Neural cell (in vitro differentiated cells): ENCODE measurements around the gene PPP1R9B. TPM values are rescaled to one million over a fixed set of nuclear protein-coding genes. Genes with fewer than 3 reads are reported as not detected.

Experiments
- H2AFZ ChIP-seq: fragments of 200-600, 300-800 bp; sonication (generic), shearing (Covaris generic); 2 replicates; pipeline ENCODE4 v1.6.0; 2014; ENCODE audit warnings: low read depth, mild to moderate bottlenecking, antibody characterized with exemption, low read length, moderate library complexity
- H3F3A ChIP-seq: fragments of 200-600 bp; shearing (Covaris generic); 2 replicates; pipeline ENCODE4 v1.6.1; 2016; ENCODE audit warnings: mild to moderate bottlenecking, moderate library complexity, mixed read lengths, antibody characterized with exemption, low read length; ENCODE audit not compliant: insufficient read depth, poor library complexity, severe bottlenecking
- H3K27ac ChIP-seq: fragments of 200-600, 300-800 bp; sonication (generic), shearing (Covaris generic); 2 replicates; pipeline ENCODE4 v1.5.1; 2014; ENCODE audit warnings: mild to moderate bottlenecking, low read length, moderate library complexity
- H3K27me3 ChIP-seq: fragments of 300-800, 200-600 bp; sonication (generic), shearing (Covaris generic); 2 replicates; pipeline ENCODE4 v1.6.0; 2014; ENCODE audit warnings: mild to moderate bottlenecking, low read depth, low read length, moderate library complexity; ENCODE audit not compliant: insufficient read depth
- H3K36me3 ChIP-seq: fragments of 300-800, 200-600 bp; sonication (generic), shearing (Covaris generic); 2 replicates; pipeline ENCODE4 v1.5.1; 2014; ENCODE audit warnings: mild to moderate bottlenecking, antibody characterized with exemption, low read length, moderate library complexity; ENCODE audit not compliant: insufficient read depth
- H3K4me2 ChIP-seq: fragments of 300-800, 200-600 bp; sonication (generic), shearing (Covaris generic); 2 replicates; pipeline ENCODE4 v1.6.0; 2014; ENCODE audit warnings: mild to moderate bottlenecking, low read length
- H3K4me3 ChIP-seq: fragments of 300-800, 200-600 bp; sonication (generic), shearing (Covaris generic); 2 replicates; pipeline ENCODE4 v1.5.1; 2014; ENCODE audit warnings: mild to moderate bottlenecking, low read length, moderate library complexity
- H3K79me2 ChIP-seq: fragments of 200-600 bp; shearing (Covaris generic); replicated peaks from 2 replicates; pipeline ENCODE4 v1.6.0; 2014; ENCODE audit warnings: mild to moderate bottlenecking, low read length, moderate library complexity; ENCODE audit not compliant: insufficient read depth
- H3K9ac ChIP-seq: fragments of 300-800, 200-600 bp; sonication (generic), shearing (Covaris generic); 2 replicates; pipeline ENCODE4 v1.6.1; 2016; ENCODE audit warnings: mild to moderate bottlenecking, low read length, mixed read lengths
- H3K9me2 ChIP-seq: fragments of 200-600 bp; shearing (Covaris generic); 2 replicates; pipeline ENCODE4 v1.6.1; 2016; ENCODE audit warnings: mild to moderate bottlenecking, low read length, mixed read lengths; ENCODE audit not compliant: insufficient read depth
- H3K9me3 ChIP-seq: fragments of 200-600, 300-800 bp; sonication (generic), shearing (Covaris generic); 2 replicates; pipeline ENCODE4 v1.6.1; 2016; ENCODE audit warnings: mild to moderate bottlenecking, mixed run types, low read length, moderate library complexity, mixed read lengths
- H4K20me1 ChIP-seq: fragments of 200-600 bp; shearing (Covaris generic); 2 replicates; pipeline ENCODE4 v1.6.1; 2016; ENCODE audit warnings: mild to moderate bottlenecking, mixed run types; ENCODE audit not compliant: insufficient read depth
- EP300 ChIP-seq: fragments of 450-650 bp; conservative IDR thresholded peaks from 2 replicates; pipeline ENCODE4 v1.6.1; 2014; ENCODE audit warnings: antibody characterized with exemption, mild to moderate bottlenecking, moderate library complexity; ENCODE audit not compliant: poor library complexity, severe bottlenecking
- EZH2 ChIP-seq: fragments of 200-600, 300-800 bp; shearing (Covaris generic), sonication (generic); IDR thresholded peaks from 2 replicates; pipeline ENCODE4 v1.6.1; 2014; ENCODE audit warnings: antibody characterized with exemption, low read length, borderline replicate concordance, mild to moderate bottlenecking; ENCODE audit not compliant: insufficient read depth, poor library complexity, severe bottlenecking
- MXI1 ChIP-seq: fragments of 450-650 bp; conservative IDR thresholded peaks from 2 replicates; pipeline ENCODE4 v1.6.1; 2014; ENCODE audit warnings: antibody characterized with exemption, mild to moderate bottlenecking; ENCODE audit not compliant: poor library complexity, severe bottlenecking
- POLR2AphosphoS5 ChIP-seq: IDR thresholded peaks from 2 replicates; pipeline ENCODE4 v1.6.1; 2012
- RAD21 ChIP-seq: fragments of 450-650 bp; conservative IDR thresholded peaks from 2 replicates; pipeline ENCODE4 v1.6.1; 2014; ENCODE audit warnings: antibody characterized with exemption, mild to moderate bottlenecking, moderate library complexity
- SMC3 ChIP-seq: fragments of 450-650 bp; conservative IDR thresholded peaks from 2 replicates; pipeline ENCODE4 v1.6.1; 2014; ENCODE audit warnings: antibody characterized with exemption, mild to moderate bottlenecking, moderate library complexity; ENCODE audit not compliant: poor library complexity
- TAF1 ChIP-seq: IDR thresholded peaks from 2 replicates; pipeline ENCODE4 v1.6.1; 2012; ENCODE audit warnings: low read depth
- polyA plus RNA-seq: library from polyadenylated mRNA; depleted of rRNA; stranded (reverse); fragments of >200 nt; gene quantifications from 2 replicates; pipeline ENCODE4 v1.2.3, GENCODE V29; 2014
- TF ChIP-seq, protein P1 (sequence below): IDR thresholded peaks from 2 replicates; pipeline ENCODE4 v1.6.1; 2012; ENCODE audit warnings: borderline replicate concordance
- TF ChIP-seq, protein P2 (sequence below): fragments of 450-650 bp; IDR thresholded peaks from 2 replicates; pipeline ENCODE4 v1.5.1; 2014; ENCODE audit warnings: antibody characterized with exemption, mild to moderate bottlenecking, moderate library complexity; ENCODE audit not compliant: poor library complexity, severe bottlenecking

PPP1R9B gene
- polyA plus RNA-seq, 1 donor from 2014 or later = 29.2 TPM

DNA sequence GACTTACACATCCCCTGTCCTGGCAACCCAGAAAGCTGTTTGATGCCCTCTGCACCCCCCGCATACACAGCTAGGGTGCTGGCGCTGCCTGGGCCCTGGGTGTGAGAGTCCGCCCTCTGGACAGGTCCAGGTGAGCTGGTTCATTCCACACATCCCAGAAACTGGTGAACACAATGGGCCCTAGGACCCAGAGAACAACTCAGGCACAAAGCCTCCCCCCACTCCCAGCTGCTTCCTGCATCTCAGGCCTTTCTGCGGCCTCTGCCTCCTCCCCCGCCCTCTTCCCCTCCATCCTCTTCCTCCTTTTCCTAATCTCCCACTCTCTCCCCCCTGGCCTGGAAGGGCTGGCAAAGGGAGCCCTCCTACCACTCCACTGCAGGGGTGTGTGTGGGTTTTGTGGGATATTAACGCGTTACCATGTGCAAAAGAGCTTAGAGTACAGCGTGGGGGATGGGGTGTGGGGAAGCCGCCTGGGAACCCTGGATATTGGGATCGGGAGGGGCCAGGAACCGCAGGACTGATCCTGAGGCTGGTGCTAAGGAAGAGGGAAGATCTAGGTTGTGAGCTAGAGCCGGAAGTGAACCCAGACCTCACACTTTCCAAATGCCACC is 1.6 kb upstream of the PPP1R9B start:
- H3K4me2 ChIP-seq = peak overlapping the region; percentile 99
- TF ChIP-seq, protein P1, sequence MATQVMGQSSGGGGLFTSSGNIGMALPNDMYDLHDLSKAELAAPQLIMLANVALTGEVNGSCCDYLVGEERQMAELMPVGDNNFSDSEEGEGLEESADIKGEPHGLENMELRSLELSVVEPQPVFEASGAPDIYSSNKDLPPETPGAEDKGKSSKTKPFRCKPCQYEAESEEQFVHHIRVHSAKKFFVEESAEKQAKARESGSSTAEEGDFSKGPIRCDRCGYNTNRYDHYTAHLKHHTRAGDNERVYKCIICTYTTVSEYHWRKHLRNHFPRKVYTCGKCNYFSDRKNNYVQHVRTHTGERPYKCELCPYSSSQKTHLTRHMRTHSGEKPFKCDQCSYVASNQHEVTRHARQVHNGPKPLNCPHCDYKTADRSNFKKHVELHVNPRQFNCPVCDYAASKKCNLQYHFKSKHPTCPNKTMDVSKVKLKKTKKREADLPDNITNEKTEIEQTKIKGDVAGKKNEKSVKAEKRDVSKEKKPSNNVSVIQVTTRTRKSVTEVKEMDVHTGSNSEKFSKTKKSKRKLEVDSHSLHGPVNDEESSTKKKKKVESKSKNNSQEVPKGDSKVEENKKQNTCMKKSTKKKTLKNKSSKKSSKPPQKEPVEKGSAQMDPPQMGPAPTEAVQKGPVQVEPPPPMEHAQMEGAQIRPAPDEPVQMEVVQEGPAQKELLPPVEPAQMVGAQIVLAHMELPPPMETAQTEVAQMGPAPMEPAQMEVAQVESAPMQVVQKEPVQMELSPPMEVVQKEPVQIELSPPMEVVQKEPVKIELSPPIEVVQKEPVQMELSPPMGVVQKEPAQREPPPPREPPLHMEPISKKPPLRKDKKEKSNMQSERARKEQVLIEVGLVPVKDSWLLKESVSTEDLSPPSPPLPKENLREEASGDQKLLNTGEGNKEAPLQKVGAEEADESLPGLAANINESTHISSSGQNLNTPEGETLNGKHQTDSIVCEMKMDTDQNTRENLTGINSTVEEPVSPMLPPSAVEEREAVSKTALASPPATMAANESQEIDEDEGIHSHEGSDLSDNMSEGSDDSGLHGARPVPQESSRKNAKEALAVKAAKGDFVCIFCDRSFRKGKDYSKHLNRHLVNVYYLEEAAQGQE = peak; percentile 82
- peak; percentile 79 for TF ChIP-seq TAF1
- TF ChIP-seq POLR2AphosphoS5 = peak; percentile 76
- peak; percentile 83 for TF ChIP-seq MXI1
- TF ChIP-seq SMC3 = no peak
- TF ChIP-seq EP300 = peak; percentile 74
- TF ChIP-seq RAD21 = peak; percentile 13
- no peak for TF ChIP-seq EZH2
- TF ChIP-seq, protein P2, sequence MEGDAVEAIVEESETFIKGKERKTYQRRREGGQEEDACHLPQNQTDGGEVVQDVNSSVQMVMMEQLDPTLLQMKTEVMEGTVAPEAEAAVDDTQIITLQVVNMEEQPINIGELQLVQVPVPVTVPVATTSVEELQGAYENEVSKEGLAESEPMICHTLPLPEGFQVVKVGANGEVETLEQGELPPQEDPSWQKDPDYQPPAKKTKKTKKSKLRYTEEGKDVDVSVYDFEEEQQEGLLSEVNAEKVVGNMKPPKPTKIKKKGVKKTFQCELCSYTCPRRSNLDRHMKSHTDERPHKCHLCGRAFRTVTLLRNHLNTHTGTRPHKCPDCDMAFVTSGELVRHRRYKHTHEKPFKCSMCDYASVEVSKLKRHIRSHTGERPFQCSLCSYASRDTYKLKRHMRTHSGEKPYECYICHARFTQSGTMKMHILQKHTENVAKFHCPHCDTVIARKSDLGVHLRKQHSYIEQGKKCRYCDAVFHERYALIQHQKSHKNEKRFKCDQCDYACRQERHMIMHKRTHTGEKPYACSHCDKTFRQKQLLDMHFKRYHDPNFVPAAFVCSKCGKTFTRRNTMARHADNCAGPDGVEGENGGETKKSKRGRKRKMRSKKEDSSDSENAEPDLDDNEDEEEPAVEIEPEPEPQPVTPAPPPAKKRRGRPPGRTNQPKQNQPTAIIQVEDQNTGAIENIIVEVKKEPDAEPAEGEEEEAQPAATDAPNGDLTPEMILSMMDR = peak; percentile 35
- H3K9me2 ChIP-seq = no peaks in the 10 kb centered on the region
- peaks cover 24% of the 10 kb centered on the region for H4K20me1 ChIP-seq
- H3K79me2 ChIP-seq = peaks cover 33% of the 10 kb centered on the region
- H3K9me3 ChIP-seq = no peaks in the 10 kb centered on the region
- H3K9ac ChIP-seq = peak overlapping the region; percentile 94
- peak overlapping the region; percentile 89 for H3K27ac ChIP-seq
- no peaks in the 10 kb centered on the region for H3F3A ChIP-seq
- H3K4me3 ChIP-seq = peak overlapping the region; percentile 91
- no peaks in the 10 kb centered on the region for H3K36me3 ChIP-seq
- peak overlapping the region; percentile 95 for H2AFZ ChIP-seq
- no peaks in the 10 kb centered on the region for H3K27me3 ChIP-seq

DNA sequence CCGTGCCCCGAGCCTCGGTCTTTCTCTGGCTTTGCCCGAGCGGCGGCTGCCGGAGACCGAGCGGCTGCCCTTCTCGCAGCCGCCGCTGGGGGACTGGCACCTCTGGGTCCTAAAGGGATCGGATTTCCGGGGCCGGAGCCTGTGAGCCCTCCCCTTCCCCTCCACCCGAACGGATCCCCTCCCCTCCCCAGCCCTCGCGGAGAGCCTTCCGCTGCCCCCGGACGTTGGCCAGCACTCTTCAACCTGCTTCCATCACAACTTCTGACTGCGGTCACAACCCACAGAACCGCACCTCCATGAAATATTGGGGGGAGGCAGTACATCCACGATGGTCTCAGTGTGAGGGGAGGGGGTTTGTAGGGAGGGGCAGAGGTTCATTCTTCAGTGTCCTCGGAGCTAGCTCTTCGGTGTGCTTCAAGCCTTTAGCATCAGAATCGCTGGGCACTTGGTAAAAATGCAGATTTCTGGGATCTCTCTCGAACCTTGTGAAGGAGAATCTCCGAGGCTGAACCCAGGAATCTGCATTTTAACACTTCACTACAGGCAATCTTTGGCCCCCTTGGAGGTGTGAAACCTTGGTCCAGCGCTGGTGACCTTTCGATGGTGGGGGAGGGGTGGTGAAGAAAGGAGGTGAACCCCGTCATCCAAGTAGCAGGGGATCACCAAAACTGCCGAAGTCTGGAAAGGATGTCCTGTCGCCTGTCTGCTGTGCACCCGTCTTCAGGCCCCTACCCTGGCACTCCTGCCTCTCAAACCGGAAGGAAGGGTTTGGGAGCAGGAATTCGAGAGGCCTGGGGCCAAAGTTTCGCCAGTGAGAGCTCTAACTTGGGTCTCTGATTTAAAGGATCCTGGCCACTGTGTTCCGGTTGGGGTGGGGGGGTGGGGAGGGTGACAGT is 812 bp upstream of the PPP1R9B start:
- TF ChIP-seq, protein P2 = peak; percentile 47
- no peak for TF ChIP-seq EZH2
- TF ChIP-seq TAF1 = peak; percentile 60
- TF ChIP-seq POLR2AphosphoS5 = peak; percentile 57
- peak overlapping the region; percentile 91 for H3K4me3 ChIP-seq
- no peaks in the 10 kb centered on the region for H3K36me3 ChIP-seq
- no peaks in the 10 kb centered on the region for H3K9me3 ChIP-seq
- H4K20me1 ChIP-seq = peaks cover 31% of the 10 kb centered on the region
- peaks cover 41% of the 10 kb centered on the region for H3K79me2 ChIP-seq
- peak overlapping the region; percentile 89 for H3K27ac ChIP-seq
- no peak overlapping the region for H2AFZ ChIP-seq
- H3F3A ChIP-seq = no peaks in the 10 kb centered on the region
- peak overlapping the region; percentile 94 for H3K9ac ChIP-seq
- peak overlapping the region; percentile 82 for H3K4me2 ChIP-seq
- no peaks in the 10 kb centered on the region for H3K27me3 ChIP-seq
- H3K9me2 ChIP-seq = no peaks in the 10 kb centered on the region
